Right forelimb (tissue), 1 donor: ENCODE measurements around the gene ARRB2.
"Not testable (repeated sequence)": the region's sequence is repeated elsewhere in the genome, so short reads cannot be mapped to it uniquely, and the experiment has no call there.

Experiments
- DNase-seq: peaks from one replicate; pipeline ENCODE4 v3.0.0-alpha.2; 2018

Gene ARRB2

GRCh38 chr17:4709794-4710692 lies at the start of gene ARRB2:
Gene ARRB2 (plus strand): TSS chr17:4710632. CDS start chr17:4710722, 90 bp downstream.
- DNase-seq: peak; percentile 99

- no peak for DNase-seq
These were observed 46.7 kb upstream of the ARRB2 start for GRCh38 chr17:4663711-4664110.

- no peak for DNase-seq
These were observed 46.2 kb upstream of the ARRB2 start for GRCh38 chr17:4664230-4664629.

GRCh38 chr17:4665027-4665426 lies 45.4 kb upstream of the ARRB2 start:
- DNase-seq: no peak

- no peak for DNase-seq
These were observed 44.1 kb upstream of the ARRB2 start for GRCh38 chr17:4666296-4666695.

GRCh38 chr17:4667166-4667565 lies 43.3 kb upstream of the ARRB2 start:
- no peak for DNase-seq

- DNase-seq: no peak
These were observed 38.3 kb upstream of the ARRB2 start for GRCh38 chr17:4672055-4672630.

GRCh38 chr17:4672751-4673150 lies 37.7 kb upstream of the ARRB2 start:
- DNase-seq: no peak

GRCh38 chr17:4673169-4673568 lies 37.3 kb upstream of the ARRB2 start:
- no peak for DNase-seq

- peak; percentile 34 for DNase-seq
These were observed 36.3 kb upstream of the ARRB2 start for GRCh38 chr17:4673986-4674684.

GRCh38 chr17:4674685-4674998 lies 35.8 kb upstream of the ARRB2 start:
- DNase-seq: peak; percentile 32

GRCh38 chr17:4675791-4676190 lies 34.6 kb upstream of the ARRB2 start:
- peak; percentile 15 for DNase-seq

- DNase-seq: peak; percentile 6
These were observed 33.6 kb upstream of the ARRB2 start for GRCh38 chr17:4676791-4677190.

- peak; percentile 12 for DNase-seq
These were observed 31.9 kb upstream of the ARRB2 start for GRCh38 chr17:4678448-4679026.

- DNase-seq: no peak
These were observed 30.8 kb upstream of the ARRB2 start for GRCh38 chr17:4679658-4680057.

GRCh38 chr17:4683739-4684138 lies 26.7 kb upstream of the ARRB2 start:
- DNase-seq: peak; percentile 50

- DNase-seq: not testable (repeated sequence)
These were observed 20.6 kb upstream of the ARRB2 start for GRCh38 chr17:4689872-4690271.

GRCh38 chr17:4690745-4691144 lies 19.7 kb upstream of the ARRB2 start:
- DNase-seq: no peak

GRCh38 chr17:4691686-4692085 lies 18.7 kb upstream of the ARRB2 start:
- peak; percentile 20 for DNase-seq

GRCh38 chr17:4693416-4693815 lies 17.0 kb upstream of the ARRB2 start:
- DNase-seq: no peak

- no peak for DNase-seq
These were observed 14.0 kb upstream of the ARRB2 start for GRCh38 chr17:4696437-4696805.

- peak; percentile 11 for DNase-seq
These were observed 10.9 kb upstream of the ARRB2 start for GRCh38 chr17:4699401-4700056.

GRCh38 chr17:4701116-4701515 lies 9.3 kb upstream of the ARRB2 start:
- no peak for DNase-seq
